H1 (cell line): ENCODE data around the gene TGFA.

Source experiments
- ATF3 ChIP-seq: IDR thresholded peaks from 2 replicates; pipeline ENCODE4 v1.6.1; 2011; ENCODE audit warnings: low read depth, mild to moderate bottlenecking, low read length; ENCODE audit not compliant: insufficient read depth
- HDAC2 ChIP-seq, 2 experiments: fragments of 300-600 bp in 1 of 2; sonication (generic) in 1 of 2; IDR thresholded peaks; 2 replicates each; pipeline ENCODE4 v1.6.1; 2011 to 2012; ENCODE audit warnings: low read depth in 2 of 2, low read length in 2 of 2, mild to moderate bottlenecking in 2 of 2, moderate library complexity in 2 of 2, borderline replicate concordance in 1 of 2, inconsistent platforms in 1 of 2
- POLR2A ChIP-seq, 2 experiments: IDR thresholded peaks; 1 replicate in 1 of 2; 2 replicates in 1 of 2; pipeline ENCODE4 v1.6.1; 2011; ENCODE audit warnings: low read depth in 2 of 2, low read length in 2 of 2, mild to moderate bottlenecking in 2 of 2; ENCODE audit errors: control extremely low read depth in 1 of 2
- TEAD4 ChIP-seq: IDR thresholded peaks from 2 replicates; pipeline ENCODE4 v1.6.1; 2012; ENCODE audit warnings: low read depth, low read length, inconsistent platforms, mixed read lengths

- TF ChIP-seq POLR2A (IDR thresholded peaks at IDR 0.05; ENCODE audit: control extremely low read depth in 1 of 2, low read depth in 2 of 2, low read length in 2 of 2) (no peak), TEAD4 (no peak), ATF3 (no peak), HDAC2 (IDR thresholded peaks at IDR 0.05; ENCODE audit: borderline replicate concordance in 1 of 2, low read depth in 2 of 2, low read length in 2 of 2) (no peak)
Measured at GRCh38 chr2:70517804-70518203, 35.8 kb downstream of the TGFA start.
